ENCODE data around the gene ACTMAP.

The ACTMAP gene

DNA sequence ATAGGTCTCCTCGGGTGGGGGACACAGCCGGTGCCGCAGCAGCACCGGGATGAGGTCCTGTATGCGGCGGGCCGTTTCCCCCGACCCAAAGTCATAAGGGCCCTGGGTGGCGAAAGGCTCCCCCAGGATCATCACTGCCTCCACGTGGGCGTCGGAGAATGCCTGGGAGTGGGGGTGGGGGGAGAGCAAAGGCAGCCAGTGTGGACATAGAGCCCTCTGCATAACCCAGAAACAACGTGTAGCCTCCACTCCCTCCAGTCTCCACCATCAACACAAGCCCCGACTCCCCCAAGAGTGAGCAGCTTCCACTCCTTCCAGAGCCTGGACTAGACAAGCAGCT, 58.1 kb downstream of the ACTMAP start:
- DNase-seq = no peak

DNA sequence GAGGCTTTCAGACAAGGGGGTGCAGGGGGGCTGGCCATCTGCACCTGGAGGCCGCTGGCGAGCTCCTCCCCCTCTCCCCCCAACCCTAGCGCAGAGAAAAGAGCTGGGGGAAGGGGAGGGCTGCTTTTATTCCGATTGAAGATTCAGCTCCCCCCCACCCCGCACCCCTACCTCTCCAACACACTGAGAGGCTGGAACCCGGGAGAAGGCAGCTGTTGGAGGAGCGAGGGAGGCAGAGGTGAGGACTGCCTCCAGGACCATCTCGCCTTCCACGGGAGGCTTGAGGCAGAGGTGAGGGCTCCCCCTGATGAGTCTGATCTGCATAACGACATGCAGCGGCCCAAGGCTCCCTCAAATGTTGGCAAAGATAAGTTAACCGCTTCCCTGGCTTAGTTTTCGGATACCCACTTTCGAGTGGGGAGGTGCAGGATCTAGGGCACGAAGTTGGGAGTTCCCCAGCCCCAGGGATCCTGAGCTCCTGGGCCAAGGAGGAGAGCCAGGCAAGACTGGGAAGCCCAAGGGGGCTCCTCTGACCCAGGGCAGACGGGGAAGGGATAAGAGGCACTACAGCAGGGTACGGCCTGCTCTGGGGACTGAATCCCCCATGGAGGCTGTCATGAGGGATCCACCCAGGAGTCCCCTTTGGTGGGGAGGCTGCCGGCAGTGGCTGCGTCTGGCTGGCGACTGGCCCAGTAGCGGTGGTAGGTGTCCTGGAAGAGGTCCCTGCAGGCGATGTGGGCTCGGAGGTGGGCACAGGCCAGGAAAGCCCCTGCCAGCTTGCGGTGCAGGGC, 58.7 kb downstream of the ACTMAP start:
- no peak for DNase-seq
